SIG-M5 treated with dmso at 0.1 percent for 504 hours (cell line): ENCODE results near the gene STK32C.
"Not testable (repeated sequence)": the region's sequence is repeated elsewhere in the genome, so short reads cannot be mapped to it uniquely, and the experiment has no call there.

Source experiments
- DNase-seq: peaks from one replicate; lab custom pipeline; 2025; ENCODE audit not compliant: unreplicated experiment; lab: John Stamatoyannopoulos, UW

Gene STK32C

GRCh38 chr10:132302421-132303310 is 5.1 kb downstream of the STK32C start:
- no peak for DNase-seq

- DNase-seq, result no peak
Measured at GRCh38 chr10:132301371-132302330, 6.1 kb downstream of the STK32C start.

DNA sequence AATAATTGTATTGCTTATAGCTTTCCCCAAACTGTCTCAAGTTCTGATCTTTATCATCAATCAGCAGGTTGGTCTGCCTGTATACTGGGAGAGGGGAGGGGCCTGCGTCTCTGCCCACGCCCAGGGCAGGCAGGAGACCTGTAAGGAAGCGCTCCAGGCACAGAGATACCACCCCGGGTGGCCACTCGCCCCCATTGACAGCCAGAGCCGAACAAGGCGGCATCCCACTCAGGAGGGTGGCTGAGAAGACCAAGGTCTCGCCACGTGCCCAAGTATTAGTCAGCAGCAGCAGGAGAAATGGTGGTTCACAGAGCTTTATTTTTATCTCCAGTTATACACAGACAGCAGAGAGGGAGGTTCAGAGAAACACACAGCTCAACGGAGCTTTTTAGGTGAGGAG is 7.2 kb downstream of the STK32C start:
- no peak for DNase-seq

DNA sequence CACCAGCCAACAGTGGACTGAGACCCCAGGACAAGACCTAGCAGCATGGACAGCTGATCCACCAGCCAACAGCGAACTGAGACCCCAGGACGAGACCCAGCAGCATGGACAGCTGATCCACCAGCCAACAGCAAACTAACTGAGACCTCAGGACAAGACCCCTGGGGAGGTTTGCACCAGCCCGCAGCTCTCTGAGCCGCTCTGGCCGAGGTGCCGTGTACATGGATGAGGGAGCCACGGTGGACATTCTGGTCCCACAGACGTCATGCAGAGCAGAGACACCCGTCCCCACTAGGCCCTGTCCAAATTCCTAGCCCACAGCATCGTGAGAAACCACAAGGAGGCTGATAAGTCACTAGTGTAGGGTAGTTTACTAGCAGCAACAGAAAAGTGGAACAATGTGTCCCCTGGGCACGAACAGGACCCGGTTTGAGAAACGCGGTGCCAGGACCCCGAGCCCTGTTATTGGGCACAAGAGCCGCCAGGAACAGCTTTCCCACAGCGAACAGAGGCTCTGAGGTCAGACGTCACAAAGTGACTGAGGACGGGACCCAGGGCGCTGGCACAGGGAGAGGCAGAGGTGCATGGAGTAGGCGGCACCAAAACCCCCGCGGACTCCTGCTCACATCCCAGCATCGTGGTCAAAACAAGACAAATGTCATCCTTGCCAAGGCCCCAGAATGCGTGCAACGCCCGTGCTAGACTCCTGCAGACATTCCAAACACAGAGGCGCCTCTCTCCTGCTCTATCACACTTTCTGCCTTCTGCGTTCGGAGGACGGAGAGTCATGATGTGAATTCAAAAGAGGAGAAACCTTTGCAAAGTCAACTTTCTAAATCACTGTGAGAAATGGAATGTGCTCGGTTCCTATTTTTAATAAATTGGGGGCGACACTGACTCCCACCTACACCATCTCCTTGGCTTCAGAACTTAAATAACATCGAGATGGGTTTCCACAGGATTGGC is 8.1 kb downstream of the STK32C start:
- DNase-seq, result no peak

GRCh38 chr10:132298038-132298881 is 9.5 kb downstream of the STK32C start:
- no peak for DNase-seq

DNA sequence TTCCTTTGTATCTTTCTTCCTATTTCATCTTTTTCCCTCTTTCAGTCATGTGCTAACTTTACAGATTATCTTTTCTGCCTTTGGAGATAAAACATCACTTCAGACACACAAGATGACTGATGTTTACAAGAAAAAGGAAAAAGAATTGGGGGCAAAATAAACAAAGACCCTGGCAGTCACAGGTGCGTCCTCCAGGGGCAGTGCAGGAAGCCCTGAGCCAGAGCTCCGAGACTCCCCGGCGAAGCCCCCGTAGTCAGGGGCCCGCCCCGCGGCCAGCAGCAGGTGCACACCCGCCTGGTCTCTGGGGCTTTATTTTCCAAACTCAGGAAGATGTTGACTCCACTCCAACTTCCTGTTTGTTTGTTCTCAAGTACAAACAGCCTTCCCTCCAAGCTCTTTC is 10.2 kb downstream of the STK32C start:
- no peak for DNase-seq

DNA sequence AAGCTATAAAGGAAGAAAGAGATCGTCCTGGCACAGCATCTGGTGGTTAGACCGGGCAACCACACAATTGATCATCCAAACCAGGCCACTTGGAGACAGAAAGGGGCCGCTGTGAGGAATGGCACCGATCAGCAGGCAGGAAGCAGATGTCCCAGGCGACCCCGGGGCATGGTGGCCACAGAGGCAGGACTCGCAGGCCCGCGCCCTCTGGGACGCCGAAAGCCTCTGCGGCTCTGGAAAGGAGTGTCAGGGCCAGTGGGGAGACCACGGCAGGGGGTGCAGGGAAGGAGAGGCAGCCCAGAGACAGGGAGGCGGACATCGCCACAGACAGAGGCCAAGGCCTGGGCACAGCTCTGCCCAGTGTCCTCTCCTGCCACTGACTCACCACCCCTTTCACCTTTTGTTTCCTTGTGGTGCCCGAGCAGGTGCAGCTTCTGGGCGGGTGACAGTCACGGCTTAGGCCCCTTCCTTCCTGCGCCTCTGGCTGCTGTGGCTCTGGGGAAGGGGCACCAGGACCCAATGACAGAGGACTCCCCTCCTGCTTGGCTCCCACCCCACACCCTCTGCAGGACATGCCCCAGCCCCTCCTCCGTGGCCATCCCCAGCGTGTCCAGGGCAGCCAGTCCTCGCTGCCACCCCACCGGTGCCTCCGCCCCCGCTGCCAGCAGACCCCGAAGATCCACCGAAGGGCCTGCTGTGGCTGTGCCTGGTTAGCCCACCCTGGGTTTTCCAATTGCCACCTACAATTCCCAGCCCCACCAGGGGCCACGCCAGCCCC is 10.9 kb downstream of the STK32C start:
- DNase-seq, result no peak

DNA sequence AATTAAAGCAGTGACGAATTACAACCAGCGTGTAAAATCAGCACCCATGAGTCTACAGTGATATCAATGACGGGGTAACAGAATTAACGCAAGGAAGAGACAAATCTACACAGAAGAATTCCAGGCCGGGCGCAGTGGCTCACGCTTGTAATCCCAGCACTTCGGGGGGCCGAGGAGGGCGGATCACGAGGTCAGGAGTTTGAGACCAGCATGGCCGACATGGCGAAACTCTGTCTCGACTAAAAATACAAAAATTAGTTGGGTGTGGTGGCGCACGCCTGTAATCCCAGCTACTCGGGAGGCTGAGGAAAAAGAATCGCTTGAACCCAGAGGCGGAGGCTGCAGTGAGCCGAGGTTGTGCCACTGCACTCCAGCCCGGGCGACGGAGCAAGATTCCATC is 12.3 kb downstream of the STK32C start:
- DNase-seq, result not testable (repeated sequence)

GRCh38 chr10:132294561-132295318 is 13.0 kb downstream of the STK32C start:
- no peak for DNase-seq

DNA sequence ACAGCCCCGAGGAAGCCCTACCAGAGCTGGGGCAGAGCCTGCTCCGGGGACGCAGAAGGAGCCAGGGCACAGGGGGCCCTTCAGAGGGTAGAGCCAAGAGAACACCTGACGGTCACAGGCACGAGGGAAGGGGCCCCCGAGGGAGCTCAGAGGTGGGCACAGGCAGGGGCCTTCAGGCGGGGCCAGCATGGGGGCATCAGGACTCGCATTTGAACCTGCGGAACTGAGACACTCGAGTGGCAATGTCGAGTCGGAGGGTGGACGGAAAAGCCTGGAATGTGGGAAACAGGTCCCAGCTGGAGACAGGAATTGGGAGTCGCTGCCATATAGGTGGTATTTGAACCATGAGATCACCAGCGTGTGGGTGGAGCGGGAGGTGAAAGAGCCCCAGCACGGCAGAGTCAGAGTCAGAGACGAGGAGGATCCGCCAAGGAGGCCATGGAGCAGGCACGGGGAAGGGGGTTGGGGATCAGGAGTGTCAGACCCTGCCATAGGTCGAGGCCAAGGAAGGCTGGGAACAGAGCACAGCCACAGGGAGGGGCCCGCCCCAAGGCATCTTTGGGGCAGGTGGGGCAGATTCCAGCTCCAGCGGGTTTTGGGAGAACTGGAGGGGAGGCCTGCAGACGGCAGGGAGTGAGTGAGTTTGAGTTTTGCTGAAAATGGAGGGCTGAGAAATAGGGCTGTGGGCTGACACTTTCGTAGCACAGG is 13.8 kb downstream of the STK32C start:
- DNase-seq, result no peak

- no peak for DNase-seq
Measured at GRCh38 chr10:132293201-132293812, 14.4 kb downstream of the STK32C start.

- no peak for DNase-seq
Measured at GRCh38 chr10:132292287-132293200, 15.2 kb downstream of the STK32C start.

GRCh38 chr10:132291826-132292225 is 15.9 kb downstream of the STK32C start:
- DNase-seq, result no peak

DNA sequence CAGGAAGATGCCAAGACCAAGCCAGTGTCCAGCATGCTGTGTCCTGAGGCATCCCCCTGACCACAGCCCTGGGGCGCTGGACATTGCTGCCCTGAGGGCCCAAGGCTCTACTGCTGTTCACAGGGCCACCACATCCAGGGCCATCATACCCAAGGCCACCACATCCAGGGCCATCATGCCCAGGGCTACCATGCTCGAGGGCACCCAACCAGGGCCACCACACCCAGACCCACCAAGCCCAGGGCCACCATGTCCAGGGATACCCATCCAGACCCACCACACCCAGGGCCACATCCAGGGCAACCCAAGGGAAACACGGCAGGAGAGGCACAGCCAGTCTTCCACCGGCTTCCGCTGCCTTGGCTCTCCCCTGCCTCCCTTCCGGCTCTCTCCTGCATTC is 17.1 kb downstream of the STK32C start:
- DNase-seq, result no peak

DNA sequence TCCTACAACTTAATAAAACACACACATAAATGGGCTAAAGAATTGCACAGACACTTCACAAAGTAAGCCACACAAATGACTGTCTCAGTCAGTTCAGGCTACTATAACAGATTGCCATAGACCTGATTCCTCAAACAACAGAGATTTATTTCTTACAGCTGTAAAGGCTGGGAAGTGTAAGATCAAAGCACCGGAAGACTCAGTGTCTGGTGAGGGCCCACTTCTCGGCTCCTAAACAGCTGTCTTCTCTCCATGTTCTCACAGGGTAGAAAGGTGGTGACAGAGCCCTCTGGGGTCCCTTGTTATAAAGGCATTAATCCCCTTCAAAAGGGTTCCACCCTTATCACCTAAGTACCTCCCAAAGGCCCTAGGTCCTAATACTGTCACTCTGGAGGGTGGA is 18.3 kb downstream of the STK32C start:
- DNase-seq, result no peak
